HFF-Myc (cell line): ENCODE results near the gene HUNK.

ENCODE experiments used
- DNase-seq: peaks from one replicate; pipeline ENCODE4 v3.0.0-alpha.2; 2011; ENCODE audit warnings: low read depth; ENCODE audit errors: extremely low read depth
- H3K4me3 ChIP-seq: replicated peaks from 2 replicates; pipeline ENCODE4 v1.5.1; 2011; ENCODE audit warnings: low read depth, mild to moderate bottlenecking, control low read depth, low read length
- TF ChIP-seq, protein P1 (sequence below): IDR thresholded peaks from 2 replicates; pipeline ENCODE4 v1.5.1; 2012; ENCODE audit warnings: mild to moderate bottlenecking, low read depth, low read length, control low read depth; ENCODE audit errors: missing control alignments

The HUNK gene

DNA sequence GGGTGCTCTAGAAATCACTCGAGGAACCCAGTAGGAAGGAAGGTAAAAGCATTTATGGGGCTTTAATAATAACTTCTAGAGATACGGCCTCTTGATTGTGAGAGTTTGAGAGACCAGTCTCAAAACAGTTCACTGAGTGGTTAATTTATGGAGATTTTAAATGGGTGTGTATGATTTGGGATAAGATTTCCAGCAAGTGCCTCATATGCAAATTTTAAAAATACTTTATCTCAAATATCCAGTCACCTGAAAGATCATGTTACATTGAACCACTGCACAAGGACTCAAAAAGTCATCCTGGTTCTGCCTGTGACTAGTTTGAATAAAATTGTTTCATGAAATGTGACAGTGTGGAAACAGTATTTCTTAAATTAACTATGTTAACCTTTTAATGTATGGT, 64.5 kb downstream of the HUNK start:
- no peak overlapping the region for H3K4me3 ChIP-seq
- TF ChIP-seq, protein P1, sequence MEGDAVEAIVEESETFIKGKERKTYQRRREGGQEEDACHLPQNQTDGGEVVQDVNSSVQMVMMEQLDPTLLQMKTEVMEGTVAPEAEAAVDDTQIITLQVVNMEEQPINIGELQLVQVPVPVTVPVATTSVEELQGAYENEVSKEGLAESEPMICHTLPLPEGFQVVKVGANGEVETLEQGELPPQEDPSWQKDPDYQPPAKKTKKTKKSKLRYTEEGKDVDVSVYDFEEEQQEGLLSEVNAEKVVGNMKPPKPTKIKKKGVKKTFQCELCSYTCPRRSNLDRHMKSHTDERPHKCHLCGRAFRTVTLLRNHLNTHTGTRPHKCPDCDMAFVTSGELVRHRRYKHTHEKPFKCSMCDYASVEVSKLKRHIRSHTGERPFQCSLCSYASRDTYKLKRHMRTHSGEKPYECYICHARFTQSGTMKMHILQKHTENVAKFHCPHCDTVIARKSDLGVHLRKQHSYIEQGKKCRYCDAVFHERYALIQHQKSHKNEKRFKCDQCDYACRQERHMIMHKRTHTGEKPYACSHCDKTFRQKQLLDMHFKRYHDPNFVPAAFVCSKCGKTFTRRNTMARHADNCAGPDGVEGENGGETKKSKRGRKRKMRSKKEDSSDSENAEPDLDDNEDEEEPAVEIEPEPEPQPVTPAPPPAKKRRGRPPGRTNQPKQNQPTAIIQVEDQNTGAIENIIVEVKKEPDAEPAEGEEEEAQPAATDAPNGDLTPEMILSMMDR, result no peak
- DNase-seq, result no peak

DNA sequence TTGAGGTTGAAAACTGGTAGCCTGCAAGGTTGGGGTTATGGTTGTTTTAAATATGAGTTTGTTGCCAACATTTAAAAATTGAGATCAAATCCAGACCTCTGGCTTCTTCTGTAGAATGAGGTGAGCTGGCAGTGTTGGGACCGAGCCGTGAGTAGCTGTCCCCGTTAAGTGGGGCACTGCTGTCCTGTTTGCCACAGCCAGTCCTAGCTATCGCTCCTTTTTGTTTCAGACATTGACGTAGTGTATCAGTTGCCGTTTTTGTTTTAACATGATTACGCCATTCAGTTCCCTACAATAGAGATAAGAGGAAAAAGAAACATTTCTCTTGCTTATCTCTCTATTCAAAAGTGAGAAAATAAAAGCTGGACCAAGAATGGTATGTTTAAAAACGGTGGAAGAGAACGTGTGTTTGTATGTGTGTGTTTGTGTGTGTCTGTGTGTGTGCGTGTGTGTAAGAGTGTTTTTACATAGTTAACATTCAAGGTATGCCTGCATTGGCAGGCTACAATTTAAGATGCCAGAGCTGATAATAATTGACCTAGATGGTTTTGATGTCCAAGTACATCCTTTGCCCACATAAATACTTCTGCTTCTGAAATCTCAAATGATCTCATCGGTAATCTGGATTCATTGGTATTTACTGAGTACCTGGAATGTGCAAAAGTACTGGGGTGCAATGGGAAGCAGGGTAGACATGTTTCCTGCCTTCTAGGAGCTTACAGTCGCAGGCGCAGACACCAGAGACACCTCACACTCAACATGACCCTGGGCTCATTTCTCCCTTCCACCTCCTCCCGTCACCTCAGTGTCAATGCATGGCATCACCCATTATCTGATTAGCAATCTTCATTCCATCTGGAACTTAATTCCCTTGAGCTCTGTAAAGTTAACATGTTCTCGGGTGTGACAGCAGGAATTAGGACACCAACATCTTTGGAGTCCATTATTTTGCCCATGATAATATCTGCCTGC, 65.8 kb downstream of the HUNK start:
- H3K4me3 ChIP-seq, result no peak overlapping the region
- TF ChIP-seq, protein P1, result no peak
- DNase-seq, result no peak

DNA sequence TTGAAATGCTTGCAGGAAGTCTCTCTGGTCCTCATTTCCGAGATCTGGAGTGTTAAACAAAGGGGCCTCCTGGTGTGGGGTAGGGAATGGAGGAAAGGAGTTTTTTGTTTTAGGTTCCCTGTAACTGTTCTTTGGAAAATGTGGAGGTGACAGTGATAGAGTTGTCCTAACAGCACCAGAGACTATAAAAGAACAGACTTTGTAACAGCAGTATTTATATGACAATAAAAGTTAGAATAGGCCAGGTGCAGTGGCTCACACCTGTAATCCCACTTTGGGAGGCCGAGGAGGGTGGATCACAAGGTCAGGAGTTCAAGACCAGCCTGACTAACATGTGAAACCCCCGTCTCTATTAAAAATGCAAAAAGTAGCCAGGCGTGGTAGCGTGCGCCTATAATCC, 68.9 kb downstream of the HUNK start:
- DNase-seq, result no peak
- no peak overlapping the region for H3K4me3 ChIP-seq
- TF ChIP-seq, protein P1, result no peak

DNA sequence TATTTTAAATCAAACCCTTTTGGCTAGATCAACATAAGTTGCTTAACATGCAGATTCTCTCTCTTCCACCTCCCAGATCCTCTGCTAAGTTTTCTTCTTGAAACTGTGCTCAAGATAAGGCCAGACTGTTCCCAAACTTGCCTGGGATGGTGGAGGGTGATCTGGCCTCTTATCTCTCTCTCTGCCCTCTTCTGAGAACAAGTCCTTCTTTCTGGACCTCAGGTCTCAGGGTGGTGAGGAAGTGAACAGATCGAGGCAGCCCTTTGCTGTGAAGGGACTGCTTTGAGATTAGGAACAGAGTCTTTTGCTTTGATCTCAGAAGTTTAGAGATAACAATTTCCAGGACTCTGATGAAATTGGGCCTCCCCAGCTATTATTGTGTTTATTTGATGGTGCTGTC, 70.7 kb downstream of the HUNK start:
- no peak for DNase-seq
- TF ChIP-seq, protein P1, result no peak
- no peak overlapping the region for H3K4me3 ChIP-seq

DNA sequence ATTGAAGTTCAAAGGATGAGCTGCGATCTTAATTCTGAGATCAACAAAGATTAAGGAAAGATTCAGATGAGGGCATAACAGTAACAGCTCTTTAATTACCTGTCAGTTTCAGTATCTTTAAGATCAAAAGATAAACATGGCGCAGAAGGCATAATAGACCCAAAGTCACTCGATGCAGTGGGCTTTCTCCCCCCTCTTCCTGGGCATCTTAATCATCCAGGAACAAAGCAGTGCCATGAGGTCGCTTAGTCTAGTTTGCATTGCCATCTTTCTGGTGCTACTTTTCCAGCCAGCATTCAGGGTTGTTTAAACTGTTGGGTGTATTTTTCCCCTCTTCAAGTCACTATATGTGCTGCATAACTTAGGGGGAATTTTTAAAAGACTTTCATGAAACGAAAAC, 72.3 kb downstream of the HUNK start:
- TF ChIP-seq, protein P1, result no peak
- DNase-seq, result no peak
- no peak overlapping the region for H3K4me3 ChIP-seq

DNA sequence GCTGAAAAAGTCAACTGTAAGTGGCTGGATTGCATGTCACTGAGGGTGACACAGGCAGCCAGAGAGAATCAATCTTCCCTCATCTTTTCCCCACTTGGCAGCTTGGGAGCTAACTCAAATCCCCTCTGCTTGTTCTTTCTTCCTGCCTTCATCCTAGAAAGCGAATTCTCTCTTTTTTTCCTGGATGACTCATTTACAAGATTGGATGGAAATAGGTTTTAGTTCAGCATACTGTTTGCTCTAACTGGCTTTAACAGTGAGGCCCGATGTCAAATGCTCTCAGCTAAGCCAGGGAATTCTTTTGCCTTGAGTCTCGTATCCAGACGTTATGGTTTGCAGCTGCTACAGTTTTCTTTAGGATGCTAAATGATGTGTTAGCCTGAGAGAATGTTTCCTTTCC, 72.7 kb downstream of the HUNK start:
- no peak overlapping the region for H3K4me3 ChIP-seq
- DNase-seq, result peak; percentile 72
- TF ChIP-seq, protein P1, result no peak
